ENCODE results near the gene PARM1.

The PARM1 gene

DNA sequence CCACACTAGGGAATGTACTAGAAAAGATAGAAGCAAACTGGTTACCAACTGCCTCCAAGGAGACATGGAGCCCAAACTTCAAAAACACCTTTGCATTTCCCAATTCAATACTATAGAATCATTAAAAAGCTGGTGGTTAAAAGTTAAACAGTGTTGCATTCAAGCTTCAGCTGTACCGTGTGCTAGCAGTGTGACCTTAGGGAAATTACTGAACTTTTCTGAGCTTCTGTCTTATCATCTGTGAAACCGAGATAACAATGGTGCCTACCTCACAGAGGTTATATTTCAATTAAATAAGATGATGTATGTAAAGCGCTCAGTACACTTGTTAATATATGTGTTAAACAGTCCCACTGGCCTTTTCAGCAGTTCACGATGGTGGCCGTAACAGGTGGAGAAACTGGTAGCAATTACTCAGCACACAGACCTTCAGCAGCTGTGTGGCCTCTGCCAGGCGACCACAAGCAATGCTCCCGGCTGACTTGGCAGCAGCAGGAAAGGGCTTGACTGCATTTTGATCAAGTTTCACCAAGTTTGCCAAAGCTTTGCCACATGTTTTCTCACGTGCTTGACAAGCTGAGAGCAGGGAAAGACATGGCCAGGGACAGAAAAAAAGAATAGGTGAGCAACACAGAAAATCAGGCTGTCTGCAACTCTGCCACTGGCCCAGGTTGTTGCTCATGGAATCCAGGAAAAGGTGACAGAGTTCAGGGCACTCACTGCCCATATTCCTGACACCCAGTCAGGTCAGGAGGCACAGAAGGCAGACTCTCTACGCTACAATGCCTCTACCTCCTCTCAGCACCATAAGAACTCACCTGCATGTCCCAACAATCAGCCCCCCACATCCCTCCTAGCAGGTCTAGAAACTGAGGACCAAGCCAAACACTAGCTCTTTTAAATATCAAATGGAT lies 72.1 kb downstream of the PARM1 start:
- no peaks in the 10 kb centered on the region for H3K36me3 ChIP-seq (ENCODE audit: low read depth)
- no peaks in the 10 kb centered on the region for H3K9me3 ChIP-seq (ENCODE audit: severe bottlenecking)
- no peak for ATAC-seq (ENCODE audit: low read depth)
- no peak for DNase-seq (ENCODE audit: low spot score)
- H3K4me3 ChIP-seq (ENCODE audit: severe bottlenecking) = no peak overlapping the region
- H3K4me1 ChIP-seq (ENCODE audit: insufficient read depth, poor library complexity, severe bottlenecking) = no peaks in the 10 kb centered on the region
- no peak overlapping the region for H3K27ac ChIP-seq (ENCODE audit: poor library complexity, severe bottlenecking)
- no peaks in the 10 kb centered on the region for H3K27me3 ChIP-seq (ENCODE audit: insufficient read depth, poor library complexity, severe bottlenecking)
- TF ChIP-seq, protein P1, sequence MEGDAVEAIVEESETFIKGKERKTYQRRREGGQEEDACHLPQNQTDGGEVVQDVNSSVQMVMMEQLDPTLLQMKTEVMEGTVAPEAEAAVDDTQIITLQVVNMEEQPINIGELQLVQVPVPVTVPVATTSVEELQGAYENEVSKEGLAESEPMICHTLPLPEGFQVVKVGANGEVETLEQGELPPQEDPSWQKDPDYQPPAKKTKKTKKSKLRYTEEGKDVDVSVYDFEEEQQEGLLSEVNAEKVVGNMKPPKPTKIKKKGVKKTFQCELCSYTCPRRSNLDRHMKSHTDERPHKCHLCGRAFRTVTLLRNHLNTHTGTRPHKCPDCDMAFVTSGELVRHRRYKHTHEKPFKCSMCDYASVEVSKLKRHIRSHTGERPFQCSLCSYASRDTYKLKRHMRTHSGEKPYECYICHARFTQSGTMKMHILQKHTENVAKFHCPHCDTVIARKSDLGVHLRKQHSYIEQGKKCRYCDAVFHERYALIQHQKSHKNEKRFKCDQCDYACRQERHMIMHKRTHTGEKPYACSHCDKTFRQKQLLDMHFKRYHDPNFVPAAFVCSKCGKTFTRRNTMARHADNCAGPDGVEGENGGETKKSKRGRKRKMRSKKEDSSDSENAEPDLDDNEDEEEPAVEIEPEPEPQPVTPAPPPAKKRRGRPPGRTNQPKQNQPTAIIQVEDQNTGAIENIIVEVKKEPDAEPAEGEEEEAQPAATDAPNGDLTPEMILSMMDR (IDR thresholded peaks at IDR 0.05; ENCODE audit: poor library complexity, severe bottlenecking) = no peak

DNA sequence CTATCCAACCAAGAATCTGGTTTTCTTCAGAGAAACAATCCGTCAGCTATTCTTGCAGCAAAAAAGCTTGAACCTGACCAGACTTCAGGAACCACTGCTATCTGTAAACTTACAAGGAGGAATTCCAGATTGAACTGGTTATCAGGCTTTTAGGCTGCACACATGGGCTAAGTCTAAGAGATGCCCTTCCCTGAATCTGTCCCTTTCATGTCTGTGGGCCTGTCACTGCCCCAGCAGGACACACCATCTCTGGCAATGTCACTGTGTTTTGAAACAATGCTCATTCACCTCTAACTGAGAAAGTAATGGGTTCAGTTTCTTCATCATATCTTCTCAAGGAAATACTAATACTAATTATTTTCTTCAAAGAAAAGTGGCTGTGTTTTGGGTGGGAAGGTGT lies 72.8 kb downstream of the PARM1 start:
- H3K36me3 ChIP-seq (ENCODE audit: low read depth) = no peaks in the 10 kb centered on the region
- no peaks in the 10 kb centered on the region for H3K27me3 ChIP-seq (ENCODE audit: insufficient read depth, poor library complexity, severe bottlenecking)
- H3K27ac ChIP-seq (ENCODE audit: poor library complexity, severe bottlenecking) = no peak overlapping the region
- TF ChIP-seq, protein P1 (IDR thresholded peaks at IDR 0.05; ENCODE audit: poor library complexity, severe bottlenecking) = no peak
- H3K9me3 ChIP-seq (ENCODE audit: severe bottlenecking) = no peaks in the 10 kb centered on the region
- H3K4me3 ChIP-seq (ENCODE audit: severe bottlenecking) = no peak overlapping the region
- DNase-seq (ENCODE audit: low spot score) (no peak), ATAC-seq (ENCODE audit: low read depth) (no peak)
- H3K4me1 ChIP-seq (ENCODE audit: insufficient read depth, poor library complexity, severe bottlenecking) = no peaks in the 10 kb centered on the region

DNA sequence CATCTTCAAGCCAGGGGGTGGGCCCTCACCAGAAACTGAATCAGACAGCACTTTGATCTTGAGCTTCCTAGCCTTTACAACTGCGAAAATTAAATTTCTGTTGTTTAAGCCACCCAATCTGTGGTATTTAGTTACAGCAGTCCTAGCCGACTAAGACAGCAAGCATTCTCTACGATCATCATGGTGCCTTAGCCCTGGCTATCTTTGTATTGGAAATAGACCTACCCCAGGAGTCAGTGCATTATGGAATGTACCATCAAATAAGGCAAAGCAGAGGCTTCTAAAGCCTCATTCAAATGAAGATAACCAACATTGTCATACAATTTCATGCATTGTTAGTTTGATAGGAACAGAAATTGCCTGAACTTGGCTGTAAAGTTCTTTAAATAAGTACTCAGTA lies 75.0 kb downstream of the PARM1 start:
- no peaks in the 10 kb centered on the region for H3K27me3 ChIP-seq (ENCODE audit: insufficient read depth, poor library complexity, severe bottlenecking)
- no peaks in the 10 kb centered on the region for H3K9me3 ChIP-seq (ENCODE audit: severe bottlenecking)
- H3K4me3 ChIP-seq (ENCODE audit: severe bottlenecking) = no peak overlapping the region
- H3K36me3 ChIP-seq (ENCODE audit: low read depth) = no peaks in the 10 kb centered on the region
- H3K4me1 ChIP-seq (ENCODE audit: insufficient read depth, poor library complexity, severe bottlenecking) = no peaks in the 10 kb centered on the region
- DNase-seq (ENCODE audit: low spot score) (no peak), ATAC-seq (ENCODE audit: low read depth) (no peak)
- no peak overlapping the region for H3K27ac ChIP-seq (ENCODE audit: poor library complexity, severe bottlenecking)
- TF ChIP-seq, protein P1 (IDR thresholded peaks at IDR 0.05; ENCODE audit: poor library complexity, severe bottlenecking) = no peak

DNA sequence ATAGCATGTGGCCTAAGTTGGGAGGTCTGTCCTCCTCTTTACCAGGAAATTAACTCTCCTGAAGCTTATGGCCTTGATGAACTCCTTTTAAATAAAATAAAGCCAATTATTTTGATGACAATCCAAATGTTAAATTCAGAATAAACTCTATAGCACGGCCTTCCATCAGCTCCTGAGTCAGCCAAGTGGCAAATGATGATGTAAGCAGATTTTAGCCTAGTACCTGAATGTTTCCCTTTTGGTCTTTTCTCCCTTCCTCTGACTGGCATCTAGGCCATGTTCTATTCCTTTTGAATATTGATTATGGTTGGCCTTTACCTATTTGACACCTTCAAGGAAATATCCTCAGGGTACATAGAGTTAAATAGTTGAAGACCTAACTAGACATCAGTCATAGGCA lies 76.2 kb downstream of the PARM1 start:
- ATAC-seq (ENCODE audit: low read depth) (no peak), DNase-seq (ENCODE audit: low spot score) (no peak)
- H3K4me3 ChIP-seq (ENCODE audit: severe bottlenecking) = no peak overlapping the region
- H3K4me1 ChIP-seq (ENCODE audit: insufficient read depth, poor library complexity, severe bottlenecking) = no peaks in the 10 kb centered on the region
- H3K9me3 ChIP-seq (ENCODE audit: severe bottlenecking) = no peaks in the 10 kb centered on the region
- H3K36me3 ChIP-seq (ENCODE audit: low read depth) = no peaks in the 10 kb centered on the region
- TF ChIP-seq, protein P1 (IDR thresholded peaks at IDR 0.05; ENCODE audit: poor library complexity, severe bottlenecking) = no peak
- no peak overlapping the region for H3K27ac ChIP-seq (ENCODE audit: poor library complexity, severe bottlenecking)
- no peaks in the 10 kb centered on the region for H3K27me3 ChIP-seq (ENCODE audit: insufficient read depth, poor library complexity, severe bottlenecking)

All from RWPE2 (cell line).